ENCODE results near the gene RBM17. TPM values are rescaled to one million over a fixed set of nuclear protein-coding genes. Genes with fewer than 3 reads are reported as not detected.
A peak's percentile ranks its signal among the peaks of the same experiment; 100 is the strongest.

Gene RBM17
- total and polyA plus RNA-seq, 2 of the 4 experiments (the other 2 are of a cell fraction), result 24.6 to 56.7 TPM

- Histone ChIP-seq H3K4me2 (ENCODE audit: low read depth, low read length) (peak overlapping the region; percentile 8), H3K36me3 (ENCODE audit: control insufficient read depth, insufficient read depth, low read length) (0 out of 2 replicates have a peak, but pooled peaks cover 3% of the 10 kb centered on the region), H2BK120ac (ENCODE audit: low read depth, low read length) (0 out of 2 replicates have a peak overlapping the region, but pooled peaks have one; percentile 31), H3K79me1 (ENCODE audit: low read depth in 1 of 2, low read length in 2 of 2) (peaks cover 34 to 77% of the 10 kb centered on the region in 2 experiments), H3K9ac (ENCODE audit: low read depth, low read length) (peak overlapping the region; percentile 54), H3K9me1 (ENCODE audit: insufficient read depth, low read length) (no peaks in the 10 kb centered on the region), H3K4ac (ENCODE audit: low read depth, low read length) (peak overlapping the region; percentile 31; the same call in 1 of the 2 replicates), H3K56ac (ENCODE audit: extremely low read depth, insufficient read depth, low read length) (no peak overlapping the region), H2BK5ac (ENCODE audit: low read depth, low read length, poor library complexity, severe bottlenecking) (peak overlapping the region; percentile 65), H2AFZ (replicated peaks; ENCODE audit: low read length, poor library complexity) (no peak overlapping the region), H4K91ac (ENCODE audit: insufficient read depth, low read depth, low read length) (peak overlapping the region; percentile 25; the same call in 1 of the 2 replicates), H2AK5ac (ENCODE audit: low read depth, low read length) (peak overlapping the region; percentile 91; the same call in 1 of the 2 replicates), H3K4me3 (ENCODE audit: insufficient read depth, low read depth, low read length) (no peak overlapping the region), H2BK20ac (ENCODE audit: low read depth, low read length) (no peak overlapping the region), H4K20me1 (ENCODE audit: insufficient read depth, low read length) (peaks cover 12% of the 10 kb centered on the region), H4K8ac (ENCODE audit: low read depth in 2 of 2, low read length in 2 of 2) (peak overlapping the region; percentile 1 to 68; a peak in 2 of 4 replicates), H3K27ac (ENCODE audit: insufficient read depth, low read length) (peak overlapping the region; percentile 27; the same call in 1 of the 2 replicates), H3K9me3 (ENCODE audit: control insufficient read depth, insufficient read depth, low read length) (no peaks in the 10 kb centered on the region), H3K4me1 (ENCODE audit: control insufficient read depth, insufficient read depth, low read length) (peaks cover 11% of the 10 kb centered on the region), H3K14ac (replicated peaks; ENCODE audit: low read depth, low read length) (no peak overlapping the region), H4K5ac (ENCODE audit: low read depth, low read length) (peak overlapping the region; percentile 67; the same call in 1 of the 2 replicates), H3K18ac (ENCODE audit: low read depth, low read length) (no peak overlapping the region), H3K23ac (ENCODE audit: low read depth, low read length) (no peak overlapping the region), H3K27me3 (ENCODE audit: control insufficient read depth, insufficient read depth, low read length) (no peaks in the 10 kb centered on the region), H2BK15ac (ENCODE audit: low read depth, low read length) (0 out of 3 replicates have a peak overlapping the region, but pooled peaks have one; percentile 16), H2AK9ac (replicated peaks; ENCODE audit: low read depth, low read length, poor library complexity) (peak overlapping the region; percentile 82)
- in situ Hi-C loops (cut with MboI; ENCODE audit: low sequenced_read_pairs), result no loop called here
- ChIA-PET CTCF (interaction anchor here (0.6 to 1.1 kb wide), 2 partner anchors 39 to 654 kb away, joined by 3 read pairs; no protein-coding TSS in a partner anchor), POLR2A (ENCODE audit: unreplicated experiment) (no interaction called here)
- DNase-seq (no peak), ATAC-seq (ENCODE audit: low read depth) (no peak; the same call in 1 of the 2 replicates)
- WGBS, 2 experiments (ENCODE audit: extremely low coverage in 2 of 2, insufficient read length in 1 of 2), result 80% methylated on average over 2 of the region's 12 CpGs; no CpG with 5 or more reads in 1 of the 2 experiments
- no TSS peak for BruUV-seq (replicated peaks)
- dilution Hi-C loops (cut with HindIII; ENCODE audit: low sequenced_read_pairs, unreplicated experiment), result no loop called here
- intact Hi-C loops (cut with micrococcal nuclease), result loop anchor here (5.0 to 10.0 kb wide), 2 partner anchors 40 to 208 kb away; partner anchors contain the start of gene PFKFB3
- TF ChIP-seq RAD21 (IDR thresholded peaks at IDR 0.05; ENCODE audit: low read length) (no peak), USF2 (IDR thresholded peaks at IDR 0.05; ENCODE audit: low read depth, low read length) (no peak), CHD1 (IDR thresholded peaks at IDR 0.05; ENCODE audit: low read depth, low read length) (no peak), MAZ (IDR thresholded peaks at IDR 0.05; ENCODE audit: borderline replicate concordance, low read depth, low read length) (no peak), SMC3 (IDR thresholded peaks at IDR 0.05; ENCODE audit: low read depth, low read length) (no peak), CEBPB (IDR thresholded peaks at IDR 0.05; ENCODE audit: low read depth, low read length) (no peak), NFE2L2 (IDR thresholded peaks at IDR 0.05; ENCODE audit: low read depth, low read length) (no peak), BHLHE40 (IDR thresholded peaks at IDR 0.05; ENCODE audit: low read depth, low read length) (no peak), ELK1 (IDR thresholded peaks at IDR 0.05; ENCODE audit: borderline replicate concordance, low read depth, low read length) (no peak), RCOR1 (IDR thresholded peaks at IDR 0.05; ENCODE audit: insufficient replicate concordance, low read length) (no peak), POLR2A (IDR thresholded peaks at IDR 0.05; ENCODE audit: low read depth, low read length) (no peak), MAFK (IDR thresholded peaks at IDR 0.05; ENCODE audit: low read depth, low read length) (no peak), FOS (IDR thresholded peaks at IDR 0.05; ENCODE audit: low read depth, low read length) (no peak)
These were observed 73.9 kb downstream of the RBM17 start for GRCh38 chr10:6162589-6163356.

Measured in IMR-90 (cell line).